ENCODE measurements around the gene CDR2L.

DNA sequence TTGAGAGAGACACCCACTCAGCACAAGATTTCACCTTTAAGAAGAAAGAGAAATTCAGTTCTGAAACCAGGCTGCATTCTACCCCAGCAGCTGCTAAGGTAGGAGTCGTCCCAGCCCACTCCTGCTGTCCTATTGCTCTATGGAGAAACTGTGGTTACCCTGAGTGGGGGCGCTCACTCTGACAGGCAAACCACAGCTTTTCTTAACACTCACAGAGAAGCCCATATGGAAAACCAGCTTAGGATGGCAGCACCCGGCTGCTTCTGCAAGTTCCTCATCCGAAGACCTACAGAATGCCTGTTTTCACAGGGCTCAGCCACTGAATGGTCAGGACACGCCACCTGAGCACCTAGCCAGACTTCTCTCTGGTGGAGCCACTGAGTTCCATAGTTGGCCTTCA lies 51.8 kb downstream of the CDR2L start:
- TF ChIP-seq POLR2A (IDR thresholded peaks at IDR 0.05; ENCODE audit: low read depth, low read length) (no peak), SPI1 (IDR thresholded peaks at IDR 0.05; ENCODE audit: low read depth, low read length) (no peak), POLR2AphosphoS5 (IDR thresholded peaks at IDR 0.05; ENCODE audit: low read depth, low read length) (no peak), TAF1 (IDR thresholded peaks at IDR 0.05; ENCODE audit: low read depth, low read length) (no peak), POU2F2 (IDR thresholded peaks at IDR 0.05; ENCODE audit: low read depth, low read length) (no peak)
